Cardiac fibroblast (primary cell): ENCODE data around the gene PGM3.

Experiments
- DNase-seq, 2 donors: peaks; one replicate each; pipeline versions ENCODE4 v3.0.0 to v3.0.0-alpha.2; 2010; ENCODE audit warnings: low read depth in 2 of 2
- H3K4me3 ChIP-seq, 2 donors: replicated peaks in 1 of 2; 1 replicate in 1 of 2; 2 replicates in 1 of 2; pipeline ENCODE4 v1.5.1; 2011; ENCODE audit warnings: low read depth in 2 of 2, low read length in 2 of 2, mild to moderate bottlenecking in 2 of 2, moderate library complexity in 1 of 2
- TF ChIP-seq, protein P1 (sequence below): IDR thresholded peaks from one replicate; pipeline ENCODE4 v1.5.1; 2011; ENCODE audit warnings: low read depth, mild to moderate bottlenecking, low read length, inconsistent platforms

Gene PGM3

DNA sequence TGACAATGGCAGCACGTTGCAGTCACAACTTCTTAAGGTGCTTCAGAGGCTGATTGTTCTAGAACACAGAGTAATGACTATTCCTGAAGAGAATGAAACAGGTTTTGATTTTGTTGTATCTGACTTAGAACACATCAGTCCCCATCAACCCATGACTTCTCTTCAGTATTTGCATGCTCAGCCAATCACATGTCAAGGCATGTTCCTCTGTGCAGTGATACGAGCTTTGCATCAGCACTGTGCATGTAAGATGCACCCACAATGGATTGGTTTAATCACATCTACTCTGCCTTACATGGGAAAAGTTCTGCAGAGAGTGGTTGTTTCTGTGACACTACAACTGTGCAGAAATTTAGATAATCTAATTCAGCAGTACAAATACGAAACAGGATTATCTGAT lies 54.3 kb downstream of the PGM3 start:
- TF ChIP-seq, protein P1, sequence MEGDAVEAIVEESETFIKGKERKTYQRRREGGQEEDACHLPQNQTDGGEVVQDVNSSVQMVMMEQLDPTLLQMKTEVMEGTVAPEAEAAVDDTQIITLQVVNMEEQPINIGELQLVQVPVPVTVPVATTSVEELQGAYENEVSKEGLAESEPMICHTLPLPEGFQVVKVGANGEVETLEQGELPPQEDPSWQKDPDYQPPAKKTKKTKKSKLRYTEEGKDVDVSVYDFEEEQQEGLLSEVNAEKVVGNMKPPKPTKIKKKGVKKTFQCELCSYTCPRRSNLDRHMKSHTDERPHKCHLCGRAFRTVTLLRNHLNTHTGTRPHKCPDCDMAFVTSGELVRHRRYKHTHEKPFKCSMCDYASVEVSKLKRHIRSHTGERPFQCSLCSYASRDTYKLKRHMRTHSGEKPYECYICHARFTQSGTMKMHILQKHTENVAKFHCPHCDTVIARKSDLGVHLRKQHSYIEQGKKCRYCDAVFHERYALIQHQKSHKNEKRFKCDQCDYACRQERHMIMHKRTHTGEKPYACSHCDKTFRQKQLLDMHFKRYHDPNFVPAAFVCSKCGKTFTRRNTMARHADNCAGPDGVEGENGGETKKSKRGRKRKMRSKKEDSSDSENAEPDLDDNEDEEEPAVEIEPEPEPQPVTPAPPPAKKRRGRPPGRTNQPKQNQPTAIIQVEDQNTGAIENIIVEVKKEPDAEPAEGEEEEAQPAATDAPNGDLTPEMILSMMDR: no peak
- no peak for DNase-seq
- no peak overlapping the region for H3K4me3 ChIP-seq

GRCh38 chr6:83138118-83138722 lies 54.8 kb downstream of the PGM3 start:
- no peak for DNase-seq
- TF ChIP-seq, protein P1: no peak
- no peak overlapping the region for H3K4me3 ChIP-seq

DNA sequence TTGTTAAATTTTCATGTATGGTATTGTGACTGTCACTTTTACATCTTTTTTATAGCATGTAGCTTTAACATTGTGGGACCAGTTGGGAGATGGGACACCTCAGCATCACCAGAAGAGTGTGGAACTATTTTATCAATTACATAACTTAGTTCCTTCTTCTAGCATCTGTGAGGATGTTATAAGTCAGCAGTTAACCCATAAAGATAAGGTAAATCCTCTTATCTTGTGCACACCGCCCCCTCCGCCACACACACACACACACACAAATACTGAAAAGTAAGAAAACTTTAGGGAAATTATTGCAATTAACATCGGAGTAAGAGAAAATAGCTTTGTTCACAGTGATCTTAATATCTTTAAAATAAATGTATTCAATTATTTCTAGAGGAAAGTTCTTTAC lies 60.9 kb downstream of the PGM3 start:
- H3K4me3 ChIP-seq: no peak overlapping the region
- DNase-seq: no peak

GRCh38 chr6:83127976-83128375 lies 65.1 kb downstream of the PGM3 start:
- no peak for DNase-seq
- TF ChIP-seq, protein P1: no peak
- H3K4me3 ChIP-seq: no peak overlapping the region

More for the DNA sequence above, 60.9 kb downstream of the PGM3 start:
- TF ChIP-seq, protein P1: no peak

DNA sequence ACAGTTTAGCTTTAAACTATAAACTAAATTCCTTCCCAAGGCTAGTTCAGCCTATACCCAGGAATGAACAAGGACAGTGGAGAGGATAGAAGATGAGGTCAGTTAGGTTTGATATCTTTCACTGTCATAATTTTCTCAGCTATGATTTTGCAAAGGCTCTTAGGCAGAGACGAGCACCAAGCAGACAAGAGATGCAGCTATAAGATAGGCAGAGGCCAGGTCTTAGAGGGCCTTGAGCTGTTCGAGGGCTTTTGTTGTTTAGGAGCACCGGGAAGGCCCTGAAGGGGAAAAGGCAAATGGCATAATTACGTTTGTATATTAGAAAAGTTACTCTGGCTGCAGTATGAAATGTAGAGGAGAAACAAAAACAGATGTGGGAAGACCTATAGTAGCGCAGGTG lies 65.8 kb downstream of the PGM3 start:
- no peak overlapping the region for H3K4me3 ChIP-seq
- TF ChIP-seq, protein P1: no peak
- no peak for DNase-seq

GRCh38 chr6:83126807-83127206 lies 66.3 kb downstream of the PGM3 start:
- no peak for DNase-seq
- no peak overlapping the region for H3K4me3 ChIP-seq
- TF ChIP-seq, protein P1: no peak

- H3K4me3 ChIP-seq: no peak overlapping the region
- no peak for DNase-seq
- TF ChIP-seq, protein P1: no peak
Measured at GRCh38 chr6:83126223-83126622, 66.8 kb downstream of the PGM3 start.
